C4-2B (cell line): Measurements from ENCODE around the gene AOC2.
"Not testable (repeated sequence)": the region's sequence is repeated elsewhere in the genome, so short reads cannot be mapped to it uniquely, and the experiment has no call there.

Experiments
- H3K27ac ChIP-seq: fragments of 450-650 bp; 2 replicates; pipeline ENCODE4 v1.5.1; 2017
- CTCF ChIP-seq: fragments of 450-650 bp; conservative IDR thresholded peaks from 2 replicates; pipeline ENCODE4 v1.5.1; 2017; ENCODE audit warnings: mild to moderate bottlenecking
- ZFX ChIP-seq: fragments of 450-650 bp; IDR thresholded peaks from 2 replicates; pipeline ENCODE4 v1.6.1; 2017

The AOC2 gene

GRCh38 chr17:42895185-42895555 lies 50.8 kb downstream of the AOC2 start:
- H3K27ac ChIP-seq = peak overlapping the region; percentile 30

GRCh38 chr17:42898147-42898811 lies 53.9 kb downstream of the AOC2 start:
- H3K27ac ChIP-seq = no peak overlapping the region
- TF ChIP-seq ZFX (no peak), CTCF (no peak)

More at GRCh38 chr17:42895185-42895555, 50.8 kb downstream of the AOC2 start:
- TF ChIP-seq ZFX = no peak
- TF ChIP-seq CTCF = no peak

- H3K27ac ChIP-seq = not testable (repeated sequence)
Measured at GRCh38 chr17:42899981-42900380, 55.6 kb downstream of the AOC2 start.
